ENCODE data around the gene TENM3.

- TF ChIP-seq HOXA7 (CRISPR knock-in tag; IDR thresholded peaks at IDR 0.05; ENCODE audit: borderline replicate concordance) (no peak), CTCF (tag by site-specific recombination; IDR thresholded peaks at IDR 0.05) (no peak), ZFP37 (tag by site-specific recombination; IDR thresholded peaks at IDR 0.05) (no peak), ZNF133 (tag by site-specific recombination; IDR thresholded peaks at IDR 0.05) (no peak)
These were observed 305.0 kb downstream of the TENM3 start for GRCh38 chr4:182548156-182548555.
